Left lung (tissue), 10 donors: Measurements from ENCODE around the gene THBD. TPM values are rescaled to one million over a fixed set of nuclear protein-coding genes. Genes with fewer than 3 reads are reported as not detected.

Experiments
- ATAC-seq: fragments of 200-7000 bp; cut with Tn5 transposase; one replicate; pipeline ENCODE4 v1.9.1; 2020; ENCODE audit warnings: moderate library complexity
- DNase-seq, 4 donors: peaks; one replicate each; pipeline ENCODE4 v3.0.0-alpha.2; 2013 to 2020
- H3K27ac ChIP-seq, 2 donors: fragments of 200-600 bp; sonication (generic) in 1 of 2; one replicate each; pipeline versions ENCODE4 v1.5.0 to v1.8.0; 2020 to 2021
- H3K27me3 ChIP-seq, 2 donors: fragments of 200-600 bp; sonication (generic) in 1 of 2; one replicate each; pipeline versions ENCODE4 v1.5.0 to v1.8.0; 2020 to 2021
- H3K36me3 ChIP-seq, 2 donors: fragments of 200-600 bp; sonication (generic) in 1 of 2; one replicate each; pipeline versions ENCODE4 v1.5.0 to v1.8.0; 2020 to 2021
- H3K4me1 ChIP-seq, 2 donors: fragments of 200-600 bp; one replicate each; pipeline ENCODE4 v1.8.0; 2021
- H3K4me3 ChIP-seq, 2 donors: fragments of 200-600 bp; sonication (generic) in 1 of 2; one replicate each; pipeline versions ENCODE4 v1.5.0 to v1.8.0; 2020 to 2021; ENCODE audit warnings: mild to moderate bottlenecking in 1 of 2
- H3K9me3 ChIP-seq, 2 donors: fragments of 200-600 bp; sonication (generic) in 1 of 2; one replicate each; pipeline versions ENCODE4 v1.5.0 to v1.8.0; 2020 to 2021
- intact Hi-C, 2 donors: fragments of 100-400 bp; cut with DNase I; formaldehyde crosslinking; loops; one replicate each; pipeline versions ENCODE4 v1.11.2 to v1.14.2; 2022
- polyA plus RNA-seq, 6 donors: library from polyadenylated mRNA; unstranded; fragments of 120-200 nt; gene quantifications; one replicate each; pipeline ENCODE4 v1.2.1, GENCODE V29; 2013; ENCODE audit not compliant: insufficient read length in 6 of 6
- total RNA-seq, 2 donors: library from RNA; stranded (reverse); fragmentation: NEBNext Ultra II Directional; extraction: Animal tissue kit (Norgen Biotek cat#: 25700); gene quantifications; one replicate each; pipeline ENCODE4 v1.2.1, GENCODE V29; 2021
- TF ChIP-seq, protein P1 (sequence below), 2 donors: fragments of 200-600 bp; sonication (generic) in 1 of 2; IDR thresholded peaks; one replicate each; pipeline versions ENCODE4 v1.5.0 to v1.8.0; 2021; ENCODE audit warnings: antibody characterized with exemption in 2 of 2
- donor health status: DM: no; HTN: yes; CAD: no.
- donor health status: DM: no; HTN: no; CAD: no.

Gene THBD
- total and polyA plus RNA-seq, 8 donors = 27.3 to 77.4 (median 47.2) TPM

DNA sequence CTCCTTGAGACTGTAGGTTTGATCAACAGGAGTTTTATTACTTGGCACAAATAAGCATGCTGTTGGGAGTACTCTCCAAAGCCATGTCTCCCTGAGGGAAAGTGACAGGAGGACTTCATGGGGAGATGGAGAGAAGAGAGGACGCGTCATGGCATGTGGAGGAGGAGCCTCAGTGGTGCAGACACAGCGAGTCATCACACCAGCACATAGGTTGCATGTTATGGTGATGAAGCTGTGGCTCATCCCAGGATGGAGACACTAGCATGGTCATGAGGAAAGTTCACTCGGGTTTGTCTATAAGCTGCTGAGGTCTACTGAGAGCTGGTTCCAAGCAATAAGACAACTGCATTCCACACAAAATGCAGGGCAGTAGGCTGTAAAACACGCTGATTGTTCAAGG is 27.5 kb downstream of the THBD start:
- TF ChIP-seq, protein P1, sequence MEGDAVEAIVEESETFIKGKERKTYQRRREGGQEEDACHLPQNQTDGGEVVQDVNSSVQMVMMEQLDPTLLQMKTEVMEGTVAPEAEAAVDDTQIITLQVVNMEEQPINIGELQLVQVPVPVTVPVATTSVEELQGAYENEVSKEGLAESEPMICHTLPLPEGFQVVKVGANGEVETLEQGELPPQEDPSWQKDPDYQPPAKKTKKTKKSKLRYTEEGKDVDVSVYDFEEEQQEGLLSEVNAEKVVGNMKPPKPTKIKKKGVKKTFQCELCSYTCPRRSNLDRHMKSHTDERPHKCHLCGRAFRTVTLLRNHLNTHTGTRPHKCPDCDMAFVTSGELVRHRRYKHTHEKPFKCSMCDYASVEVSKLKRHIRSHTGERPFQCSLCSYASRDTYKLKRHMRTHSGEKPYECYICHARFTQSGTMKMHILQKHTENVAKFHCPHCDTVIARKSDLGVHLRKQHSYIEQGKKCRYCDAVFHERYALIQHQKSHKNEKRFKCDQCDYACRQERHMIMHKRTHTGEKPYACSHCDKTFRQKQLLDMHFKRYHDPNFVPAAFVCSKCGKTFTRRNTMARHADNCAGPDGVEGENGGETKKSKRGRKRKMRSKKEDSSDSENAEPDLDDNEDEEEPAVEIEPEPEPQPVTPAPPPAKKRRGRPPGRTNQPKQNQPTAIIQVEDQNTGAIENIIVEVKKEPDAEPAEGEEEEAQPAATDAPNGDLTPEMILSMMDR (IDR thresholded peaks at IDR 0.05) = no peak
- H3K9me3 ChIP-seq = no peaks in the 10 kb centered on the region
- DNase-seq = no peak
- no peaks in the 10 kb centered on the region for H3K27me3 ChIP-seq
- no peak for ATAC-seq
- intact Hi-C loops = no loop called here
- H3K4me1 ChIP-seq = peaks cover 0 to 22% of the 10 kb centered on the region in 2 donors
- H3K36me3 ChIP-seq = no peaks in the 10 kb centered on the region
- H3K4me3 ChIP-seq = no peak overlapping the region
- H3K27ac ChIP-seq = no peak overlapping the region

DNA sequence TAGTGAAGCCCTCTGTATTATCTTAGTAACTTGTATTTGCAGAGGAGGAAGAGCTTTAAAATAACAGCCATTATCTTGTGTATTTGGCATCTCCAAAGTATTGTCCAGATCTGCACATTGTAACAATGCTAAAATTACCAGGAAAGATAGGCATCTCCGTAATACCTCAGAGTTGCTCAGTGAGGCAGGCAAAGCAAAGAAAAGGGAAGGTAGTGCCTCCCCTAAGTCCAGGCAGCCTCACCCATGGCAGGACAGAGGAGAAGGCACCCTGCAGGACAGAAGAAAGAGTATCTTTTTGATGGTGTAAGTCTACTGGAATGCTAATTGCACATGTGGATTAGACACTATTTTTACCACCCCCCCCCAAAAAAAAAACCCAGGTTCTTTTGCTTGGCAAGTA is 27.9 kb downstream of the THBD start:
- H3K4me1 ChIP-seq = peaks cover 0 to 18% of the 10 kb centered on the region in 2 donors
- H3K36me3 ChIP-seq = no peaks in the 10 kb centered on the region
- no peaks in the 10 kb centered on the region for H3K9me3 ChIP-seq
- H3K27ac ChIP-seq = no peak overlapping the region
- TF ChIP-seq, protein P1 (IDR thresholded peaks at IDR 0.05) = no peak
- ATAC-seq (no peak), DNase-seq (no peak)
- intact Hi-C loops = no loop called here
- no peaks in the 10 kb centered on the region for H3K27me3 ChIP-seq
- H3K4me3 ChIP-seq = no peak overlapping the region

DNA sequence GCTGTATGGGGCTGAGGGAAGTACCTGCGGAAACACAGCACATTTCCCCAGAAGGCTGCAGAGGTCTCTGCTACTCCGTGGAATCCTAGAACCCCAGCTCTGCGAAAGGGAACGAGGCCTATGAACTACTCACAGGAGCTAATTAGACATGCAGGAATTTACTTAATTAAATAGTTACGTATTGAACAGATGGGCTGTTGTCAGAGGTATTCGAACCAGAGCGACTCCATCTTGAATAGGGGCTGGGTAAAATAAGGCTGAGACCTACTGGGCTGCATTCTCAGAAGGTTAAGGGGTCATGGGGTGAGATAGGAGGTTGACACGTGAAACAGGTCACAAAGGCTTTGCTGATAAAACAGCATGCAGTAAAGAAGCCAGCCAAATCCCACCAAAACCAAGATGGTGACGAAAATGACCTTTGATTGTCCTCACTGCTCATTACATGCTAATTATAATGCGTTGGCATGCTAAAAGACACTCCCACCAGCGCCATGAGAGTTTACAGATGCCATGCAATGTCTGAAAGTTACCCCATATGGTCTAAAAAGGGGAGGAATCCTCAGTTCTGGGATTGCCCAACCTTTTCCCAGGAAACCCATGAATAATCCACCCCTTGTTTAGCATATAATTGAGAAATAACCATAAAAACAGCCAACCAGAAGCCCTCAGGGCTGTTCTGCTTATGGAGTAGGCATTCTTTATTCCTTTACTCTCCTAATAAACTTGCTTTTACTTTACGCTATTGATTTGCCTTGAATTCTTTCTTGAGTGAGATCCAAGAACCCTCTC is 29.0 kb downstream of the THBD start:
- no peaks in the 10 kb centered on the region for H3K27me3 ChIP-seq
- no peaks in the 10 kb centered on the region for H3K9me3 ChIP-seq
- intact Hi-C loops = no loop called here
- no peak overlapping the region for H3K27ac ChIP-seq
- ATAC-seq (no peak), DNase-seq (no peak)
- TF ChIP-seq, protein P1 (IDR thresholded peaks at IDR 0.05) = no peak
- peaks cover 0 to 10% of the 10 kb centered on the region in 2 donors for H3K4me1 ChIP-seq
- no peaks in the 10 kb centered on the region for H3K36me3 ChIP-seq
- H3K4me3 ChIP-seq = no peak overlapping the region

DNA sequence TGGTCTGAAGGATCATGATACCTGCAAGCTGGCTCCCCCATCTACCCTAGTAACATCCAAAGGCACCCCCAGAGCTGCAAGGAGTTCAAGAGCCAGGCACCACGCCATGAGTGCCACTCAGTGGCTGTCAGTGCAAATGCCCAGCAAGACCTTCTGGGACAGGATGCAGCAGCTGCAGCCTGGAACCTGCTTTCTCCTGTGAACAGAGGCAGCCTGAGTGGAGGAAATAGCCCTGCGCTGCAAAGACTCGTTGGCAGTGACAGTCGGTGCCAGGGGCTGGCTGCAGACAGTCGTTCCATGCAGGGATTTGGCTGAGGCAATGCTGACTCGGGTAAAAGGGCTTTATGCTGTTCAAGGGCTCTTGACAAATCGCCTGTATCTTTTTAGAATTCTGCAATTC is 30.1 kb downstream of the THBD start:
- ATAC-seq (no peak), DNase-seq (no peak)
- H3K27me3 ChIP-seq = no peaks in the 10 kb centered on the region
- H3K9me3 ChIP-seq = no peaks in the 10 kb centered on the region
- intact Hi-C loops = no loop called here
- peaks cover 0 to 2% of the 10 kb centered on the region in 2 donors for H3K4me1 ChIP-seq
- H3K4me3 ChIP-seq = no peak overlapping the region
- H3K27ac ChIP-seq = no peak overlapping the region
- H3K36me3 ChIP-seq = no peaks in the 10 kb centered on the region
- TF ChIP-seq, protein P1 (IDR thresholded peaks at IDR 0.05) = no peak

DNA sequence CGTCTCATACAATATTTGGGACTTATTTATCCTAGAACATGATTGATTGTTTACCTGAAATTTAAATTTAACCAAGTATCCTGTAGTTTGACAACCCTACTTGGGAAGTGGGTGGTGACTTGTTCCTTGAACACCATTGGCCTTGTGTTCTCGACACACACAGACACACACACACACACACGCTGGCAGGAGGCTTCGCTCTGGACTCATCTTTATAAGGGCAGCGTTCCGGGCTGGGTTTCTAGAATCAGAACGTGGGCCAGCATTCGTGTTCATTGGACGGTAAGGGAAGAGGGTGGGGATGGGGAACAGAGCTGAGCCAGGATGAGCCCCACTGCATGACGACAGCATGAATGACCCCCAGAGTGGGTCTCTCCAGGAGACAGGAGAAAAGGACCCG is 30.5 kb downstream of the THBD start:
- no peaks in the 10 kb centered on the region for H3K36me3 ChIP-seq
- no peak overlapping the region for H3K27ac ChIP-seq
- no peaks in the 10 kb centered on the region for H3K4me1 ChIP-seq
- ATAC-seq = no peak
- intact Hi-C loops = no loop called here
- H3K27me3 ChIP-seq = no peaks in the 10 kb centered on the region
- H3K9me3 ChIP-seq = no peaks in the 10 kb centered on the region
- H3K4me3 ChIP-seq = no peak overlapping the region
- DNase-seq = no peak
- TF ChIP-seq, protein P1 (IDR thresholded peaks at IDR 0.05) = no peak
